HG03439 (cell line): Measurements from ENCODE around the gene AJM1.
A peak's percentile ranks its signal among the peaks of the same experiment; 100 is the strongest.

Source experiments
- ATAC-seq: cut with Tn5 transposase; IDR thresholded peaks from one replicate; pipeline ENCODE4 v1.9.1; 2021; ENCODE audit warnings: mild to moderate bottlenecking, moderate library complexity; ENCODE audit not compliant: unreplicated experiment

Gene AJM1

GRCh38 chr9:136807281-136808074 lies 34.8 kb upstream of the AJM1 start, which contains the start of gene RABL6:
Gene RABL6 (plus strand): TSS chr9:136807948. CDS start chr9:136808197, 249 bp downstream.
- peak; percentile 63 for ATAC-seq

- ATAC-seq = peak; percentile 32
Observed at GRCh38 chr9:136808075-136808805, 34.0 kb upstream of the AJM1 start.

GRCh38 chr9:136808806-136809158 lies 33.5 kb upstream of the AJM1 start:
- ATAC-seq = no peak

GRCh38 chr9:136814725-136815421 lies 27.4 kb upstream of the AJM1 start:
- no peak for ATAC-seq

- no peak for ATAC-seq
Observed at GRCh38 chr9:136815422-136815782, 26.9 kb upstream of the AJM1 start.

- no peak for ATAC-seq
Observed at GRCh38 chr9:136820971-136821825, 21.1 kb upstream of the AJM1 start.

GRCh38 chr9:136821826-136822544 lies 20.3 kb upstream of the AJM1 start:
- ATAC-seq = no peak

- no peak for ATAC-seq
Observed at GRCh38 chr9:136823136-136824046, 18.9 kb upstream of the AJM1 start.

- ATAC-seq = no peak
Observed at GRCh38 chr9:136824496-136825225, 17.6 kb upstream of the AJM1 start.

- ATAC-seq = no peak
Observed at GRCh38 chr9:136825295-136826187, 16.7 kb upstream of the AJM1 start.

- no peak for ATAC-seq
Observed at GRCh38 chr9:136826188-136826541, 16.1 kb upstream of the AJM1 start.

GRCh38 chr9:136826703-136827582 lies 15.3 kb upstream of the AJM1 start:
- no peak for ATAC-seq

- no peak for ATAC-seq
Observed at GRCh38 chr9:136827794-136828473, 14.3 kb upstream of the AJM1 start.

- ATAC-seq = no peak
Observed at GRCh38 chr9:136828474-136829140, 13.7 kb upstream of the AJM1 start.

GRCh38 chr9:136829412-136829811 lies 12.9 kb upstream of the AJM1 start:
- ATAC-seq = no peak
